Measurements from ENCODE around the gene RASGRP2. TPM values are rescaled to one million over a fixed set of nuclear protein-coding genes. Genes with fewer than 3 reads are reported as not detected.

RASGRP2 gene
- total and polyA plus RNA-seq, 2 of the 8 experiments (the other 6 are each of a cell fraction or from before 2014, with no cell fraction given) = 40.6 to 45.7 TPM

GRCh38 chr11:64764040-64764611 is 20.2 kb upstream of the RASGRP2 start (continued):
- no peak for TF ChIP-seq POLR2AphosphoS5 (IDR thresholded peaks at IDR 0.05; ENCODE audit: low read depth, low read length)
